Inferior parietal cortex (tissue), 1 donor: ENCODE measurements around the gene ZBTB49.
"Not testable (repeated sequence)": the region's sequence is repeated elsewhere in the genome, so short reads cannot be mapped to it uniquely, and the experiment has no call there.

Source experiments
- DNase-seq: peaks from one replicate; pipeline ENCODE4 v3.0.0-alpha.2; 2016; ENCODE audit errors: extremely low spot score

Gene ZBTB49

DNA sequence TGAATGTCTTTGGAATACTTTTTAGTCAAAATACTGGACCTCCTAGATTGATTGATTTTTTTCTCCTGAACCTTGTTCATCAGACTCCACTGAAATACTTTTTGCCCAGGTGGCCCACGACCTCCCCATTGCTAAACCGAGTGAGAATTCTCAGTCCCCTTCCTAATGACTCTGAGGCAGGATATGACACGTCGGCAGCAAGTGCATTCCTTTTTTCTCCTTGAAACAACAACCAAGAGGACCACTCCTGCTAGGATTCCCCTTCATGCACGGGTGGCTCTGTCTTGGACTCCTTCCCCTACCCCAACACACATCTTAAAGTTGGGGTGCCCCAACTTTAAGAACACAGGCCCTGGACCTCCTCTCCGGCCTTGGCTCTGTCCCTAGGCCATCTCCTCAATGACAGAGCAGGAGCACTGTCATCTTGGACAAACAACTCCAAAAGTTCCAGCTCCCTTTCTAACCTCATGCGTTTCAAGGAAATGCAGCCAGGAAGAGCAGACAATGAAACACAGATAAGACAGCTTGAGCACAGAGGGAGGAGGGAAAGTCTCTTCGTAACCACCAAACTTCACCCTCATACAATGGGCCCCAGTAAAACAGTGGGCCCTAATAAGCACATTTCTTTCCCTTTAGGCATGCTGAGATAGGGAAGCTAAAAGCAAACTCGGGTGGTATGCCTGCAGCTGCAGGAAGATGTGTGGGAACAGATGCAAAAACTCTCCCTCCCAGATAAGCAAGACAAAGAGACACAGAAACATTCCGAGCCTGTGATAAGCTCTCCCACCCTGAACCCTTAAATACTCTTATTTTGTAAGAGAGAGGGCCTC, 33.9 kb downstream of the ZBTB49 start:
- DNase-seq: no peak

DNA sequence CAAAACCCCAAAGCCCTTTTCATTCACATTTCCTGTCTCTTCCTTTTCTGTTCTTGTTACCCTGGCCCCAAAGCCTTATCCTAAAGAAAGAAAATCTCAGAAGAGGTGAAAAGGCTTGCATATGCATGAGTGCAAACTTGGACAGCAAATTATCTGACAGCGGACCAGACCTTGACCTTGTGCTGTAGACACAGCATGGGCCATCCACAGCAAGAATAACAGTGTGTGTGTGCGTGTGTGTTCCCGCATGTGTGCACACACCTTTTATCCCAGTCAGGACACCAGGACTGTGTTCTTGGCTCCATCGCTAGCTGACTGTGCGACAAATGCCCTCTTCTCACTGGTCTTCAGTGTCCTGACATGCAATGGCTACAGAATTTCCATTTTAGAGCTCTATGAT, 35.3 kb downstream of the ZBTB49 start:
- DNase-seq: no peak

DNA sequence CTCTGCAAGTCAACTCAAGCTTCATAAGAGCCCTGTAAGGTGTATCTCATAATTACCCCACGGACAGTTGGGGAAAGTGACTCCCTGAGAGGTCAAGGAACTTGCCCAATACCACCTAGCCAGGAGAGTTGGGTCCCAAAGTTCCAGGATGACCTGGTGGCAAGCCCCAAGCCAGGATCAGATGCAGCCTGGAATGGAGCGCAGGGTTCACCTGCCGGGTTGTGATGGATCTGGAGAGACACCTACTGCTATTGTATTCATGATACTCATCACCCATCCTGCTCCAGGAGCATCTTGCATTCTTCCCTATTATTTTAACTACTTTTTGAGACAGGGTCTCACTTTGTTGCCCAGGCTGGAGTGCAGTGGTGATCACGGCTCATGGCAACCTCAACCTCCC, 36.1 kb downstream of the ZBTB49 start:
- no peak for DNase-seq

DNA sequence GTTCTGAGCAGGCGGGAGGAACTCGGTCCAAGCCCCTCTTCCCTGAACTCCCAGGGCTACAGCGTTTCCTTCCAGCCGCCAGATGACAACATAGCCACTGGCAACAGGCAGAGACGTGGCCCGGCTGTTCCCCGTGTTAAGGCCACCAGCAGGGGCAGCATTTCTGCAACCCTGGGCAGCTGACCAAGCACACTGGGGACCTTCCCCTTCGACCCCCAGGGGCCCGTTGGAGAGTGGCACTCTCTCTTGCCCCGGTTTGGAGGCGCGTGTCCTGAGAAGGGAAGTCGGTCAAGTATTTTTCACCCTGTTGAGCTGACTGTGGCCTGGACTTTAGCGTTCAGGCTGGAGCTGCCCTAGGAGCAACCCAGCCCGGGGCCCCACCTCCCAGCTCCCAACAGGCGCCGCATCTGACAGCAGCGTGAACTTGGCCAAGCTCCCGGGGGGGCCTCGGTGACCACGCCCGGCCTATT, 37.6 kb downstream of the ZBTB49 start:
- DNase-seq: no peak

DNA sequence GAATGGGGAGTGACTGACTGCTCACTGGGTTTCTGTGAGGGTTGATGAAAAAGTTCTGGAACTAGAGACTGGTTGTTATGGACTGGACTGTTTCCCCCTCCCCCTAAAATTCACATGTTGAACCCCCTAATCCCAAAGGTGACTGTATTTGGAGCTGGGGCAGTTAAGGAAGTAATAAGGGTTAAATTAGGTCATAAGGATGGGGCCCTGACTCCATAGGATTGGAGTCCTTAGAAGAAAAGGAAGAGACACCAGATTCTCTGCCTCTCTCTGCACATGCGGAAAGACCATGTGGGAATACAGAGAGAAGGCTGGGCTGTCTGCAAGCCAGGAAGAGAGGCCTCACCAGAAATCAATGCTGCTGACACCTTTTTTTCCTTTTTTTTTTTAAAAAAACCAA, 38.2 kb downstream of the ZBTB49 start:
- DNase-seq: no peak

DNA sequence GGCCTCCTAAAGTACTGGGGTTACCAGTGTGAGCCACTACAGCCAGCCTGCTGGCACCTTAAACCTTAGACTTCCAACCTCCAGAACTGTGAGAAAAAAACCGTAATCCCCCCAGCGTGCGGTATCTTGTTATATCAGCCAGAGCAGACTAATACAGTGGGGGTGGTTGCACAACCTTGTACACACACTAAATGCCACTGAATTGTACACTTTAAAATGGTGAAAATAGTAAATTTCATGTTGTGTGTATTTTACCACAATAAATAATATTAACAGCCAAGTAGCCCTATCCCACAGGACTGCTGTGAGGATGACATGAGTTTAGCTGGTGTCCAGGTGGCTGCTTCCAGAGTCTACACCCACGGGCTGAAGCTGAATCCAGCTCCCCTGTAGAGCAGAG, 38.8 kb downstream of the ZBTB49 start:
- no peak for DNase-seq

DNA sequence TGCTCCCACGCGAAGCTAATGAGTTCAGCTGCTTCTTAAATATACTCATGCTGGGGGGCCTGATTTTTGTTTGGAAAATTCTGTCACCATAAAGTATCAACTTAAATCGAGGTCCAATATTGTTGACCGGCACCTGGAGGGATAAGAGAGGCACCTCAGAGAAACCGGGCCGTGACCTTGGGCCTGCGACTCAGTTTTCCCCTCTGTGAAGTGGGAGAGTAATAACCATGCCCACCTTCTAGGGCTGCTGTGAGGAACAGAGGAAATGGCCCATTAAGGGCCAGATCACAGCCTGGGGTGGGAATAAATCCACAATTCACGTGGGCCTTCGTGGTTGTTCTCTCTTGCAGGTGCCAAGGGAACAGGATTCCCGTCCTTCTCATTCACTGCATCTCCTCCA, 39.4 kb downstream of the ZBTB49 start:
- no peak for DNase-seq

DNA sequence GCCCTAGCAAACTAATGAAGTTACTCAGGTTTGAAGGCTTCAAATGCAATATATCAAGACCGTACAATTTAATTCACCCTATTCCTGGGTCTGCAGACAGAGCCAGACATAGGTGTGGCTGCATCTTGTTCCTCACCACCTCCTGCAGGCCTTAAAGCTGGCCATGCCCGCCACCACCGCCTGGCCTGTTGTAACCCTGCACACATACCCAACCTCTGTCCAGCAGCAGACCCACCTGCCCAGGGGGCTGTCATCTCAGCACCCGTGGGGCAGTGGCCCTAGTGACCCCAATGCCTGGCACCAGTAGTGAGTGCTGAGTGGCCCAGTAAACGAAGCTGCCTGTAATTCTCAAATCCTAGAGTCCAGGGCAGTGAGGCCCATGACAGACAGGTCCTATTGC, 40.7 kb downstream of the ZBTB49 start:
- no peak for DNase-seq

DNA sequence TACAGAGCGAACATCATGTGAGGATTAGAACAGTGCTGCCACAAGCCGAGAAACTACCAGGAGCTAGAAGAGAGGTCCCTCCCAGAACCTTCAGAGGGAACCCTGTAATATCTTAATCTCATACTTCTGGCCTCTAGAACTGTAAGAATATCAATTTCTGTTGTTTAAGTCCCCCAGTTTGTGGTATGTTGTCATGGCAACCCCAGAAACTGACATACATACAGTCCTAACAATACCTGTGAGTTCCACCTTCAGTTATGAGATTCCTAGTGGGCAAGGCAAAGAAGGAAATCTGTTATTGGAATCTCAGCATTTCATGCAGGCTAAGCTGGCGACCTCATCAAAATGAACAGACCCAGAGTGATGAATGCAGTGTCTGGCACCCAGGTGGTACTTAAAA, 42.5 kb downstream of the ZBTB49 start:
- no peak for DNase-seq

DNA sequence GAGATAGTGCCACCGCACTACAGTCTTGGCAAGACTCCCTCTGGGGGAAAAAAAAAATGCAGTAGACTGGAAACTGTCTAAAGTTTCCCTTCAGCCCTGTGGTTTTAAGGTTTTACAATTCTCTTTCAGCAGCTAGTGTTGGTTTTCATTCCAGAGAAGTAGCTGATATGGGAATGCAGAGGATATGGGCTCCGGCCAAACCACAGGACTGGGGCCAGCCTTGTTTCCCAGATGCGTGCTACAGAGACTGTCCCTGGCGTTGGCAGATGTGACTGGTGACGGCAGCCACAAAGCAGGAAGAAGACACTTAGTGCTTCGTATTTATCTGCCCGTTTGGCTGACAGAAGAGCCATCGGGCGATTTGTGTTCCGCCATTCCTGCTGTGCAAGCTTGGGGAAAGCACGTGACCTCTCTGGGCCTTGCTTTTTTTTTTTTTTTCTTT, 43.2 kb downstream of the ZBTB49 start:
- DNase-seq: no peak

DNA sequence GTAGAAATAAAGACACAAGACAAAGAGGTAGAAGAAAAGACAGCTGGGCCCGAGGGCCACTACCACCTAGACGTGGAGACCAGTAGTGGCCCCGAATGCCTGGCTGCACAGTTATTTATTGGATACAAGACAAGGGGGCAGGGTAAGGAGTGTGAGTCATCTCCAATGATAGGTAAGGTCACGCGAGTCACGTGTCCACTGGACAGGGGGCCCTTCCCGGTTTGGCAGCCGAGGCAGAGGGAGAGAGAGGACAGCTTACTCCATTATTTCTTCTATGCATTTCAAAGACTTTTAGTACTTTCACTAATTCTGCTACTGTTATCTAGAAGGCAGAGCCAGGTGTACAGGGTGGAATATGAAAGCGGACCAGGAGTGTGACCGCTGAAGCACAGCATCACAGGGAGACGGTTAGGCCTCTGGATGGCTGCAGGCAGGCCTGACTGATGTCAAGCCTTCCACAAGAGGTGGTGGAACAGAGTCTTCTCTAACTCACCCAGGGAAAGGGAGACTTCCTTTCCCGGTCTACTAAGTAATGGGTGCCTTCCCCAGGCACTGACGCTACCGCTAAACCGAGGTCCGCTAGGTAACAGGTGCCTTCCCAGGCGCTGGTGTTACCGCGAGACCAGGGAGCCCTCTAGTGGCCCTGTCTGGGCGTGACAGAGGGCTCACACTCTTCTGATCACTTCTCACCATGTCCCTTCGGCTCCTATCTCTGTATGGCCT, 44.9 kb downstream of the ZBTB49 start:
- DNase-seq: peak; percentile 66

DNA sequence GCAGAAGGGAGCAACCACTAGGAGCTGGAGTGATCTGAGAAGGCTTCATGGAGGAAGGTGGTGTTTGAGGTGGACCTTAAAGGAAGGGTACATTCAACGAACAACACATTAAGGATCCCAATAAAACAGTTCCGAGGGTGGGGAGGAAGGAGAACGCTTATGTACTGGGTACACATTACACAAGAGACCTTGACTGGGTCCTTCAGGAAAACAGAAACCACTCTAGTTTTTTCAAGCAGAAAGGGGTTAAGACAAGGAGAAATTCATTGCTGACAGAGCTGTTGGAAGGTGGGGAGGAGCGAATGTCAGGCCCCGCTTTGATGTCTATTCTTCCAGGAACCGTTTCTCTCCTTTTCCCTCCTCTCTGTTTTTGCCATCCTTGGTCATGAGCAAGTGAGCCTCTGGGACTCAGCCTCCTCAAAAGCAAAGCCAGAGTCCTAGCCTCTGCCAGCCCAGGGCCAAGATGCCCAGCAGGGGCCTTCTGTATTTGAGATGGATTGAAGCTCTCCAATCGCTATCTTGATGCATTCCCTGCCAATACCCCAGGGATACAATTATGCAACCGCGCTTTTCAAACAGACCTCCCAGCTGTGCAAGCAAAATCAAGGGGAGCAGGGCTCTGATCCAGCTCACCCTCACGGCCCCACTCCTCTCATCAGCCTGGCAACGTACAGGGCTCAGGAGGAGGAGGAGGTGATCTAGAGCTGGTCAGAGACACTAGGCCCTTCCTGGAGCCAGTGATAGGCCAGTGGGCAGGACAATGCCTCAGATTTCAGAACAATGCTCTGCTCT, 48.4 kb downstream of the ZBTB49 start:
- DNase-seq: no peak

DNA sequence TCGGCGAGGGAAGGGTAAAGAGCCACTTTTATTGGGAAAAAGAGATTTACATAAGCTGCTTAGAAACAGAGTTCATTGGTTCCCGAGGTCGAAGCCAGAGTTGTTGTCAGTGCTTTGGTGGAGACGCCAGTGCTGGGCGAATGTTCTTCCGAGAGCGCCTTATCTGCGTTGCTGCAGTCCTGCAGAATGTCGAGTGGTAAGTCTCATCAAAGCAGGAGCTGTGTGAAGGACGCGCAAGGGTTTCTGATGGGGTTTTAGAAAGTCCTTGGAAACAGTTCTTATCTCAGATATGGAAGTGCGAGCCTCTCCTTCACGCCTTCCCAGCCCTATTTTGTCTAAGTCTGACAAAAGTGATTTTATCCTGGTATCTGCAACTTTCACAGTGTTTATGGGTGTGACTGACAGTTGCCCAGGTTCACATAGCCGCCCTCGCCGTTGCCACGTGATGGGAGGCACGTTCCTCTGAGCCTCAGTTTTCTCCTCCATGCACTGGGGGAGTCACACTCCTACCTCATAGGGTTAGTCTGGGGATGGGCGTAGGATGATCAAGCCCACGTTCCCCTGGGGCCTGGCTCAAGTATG, 49.5 kb downstream of the ZBTB49 start:
- no peak for DNase-seq

DNA sequence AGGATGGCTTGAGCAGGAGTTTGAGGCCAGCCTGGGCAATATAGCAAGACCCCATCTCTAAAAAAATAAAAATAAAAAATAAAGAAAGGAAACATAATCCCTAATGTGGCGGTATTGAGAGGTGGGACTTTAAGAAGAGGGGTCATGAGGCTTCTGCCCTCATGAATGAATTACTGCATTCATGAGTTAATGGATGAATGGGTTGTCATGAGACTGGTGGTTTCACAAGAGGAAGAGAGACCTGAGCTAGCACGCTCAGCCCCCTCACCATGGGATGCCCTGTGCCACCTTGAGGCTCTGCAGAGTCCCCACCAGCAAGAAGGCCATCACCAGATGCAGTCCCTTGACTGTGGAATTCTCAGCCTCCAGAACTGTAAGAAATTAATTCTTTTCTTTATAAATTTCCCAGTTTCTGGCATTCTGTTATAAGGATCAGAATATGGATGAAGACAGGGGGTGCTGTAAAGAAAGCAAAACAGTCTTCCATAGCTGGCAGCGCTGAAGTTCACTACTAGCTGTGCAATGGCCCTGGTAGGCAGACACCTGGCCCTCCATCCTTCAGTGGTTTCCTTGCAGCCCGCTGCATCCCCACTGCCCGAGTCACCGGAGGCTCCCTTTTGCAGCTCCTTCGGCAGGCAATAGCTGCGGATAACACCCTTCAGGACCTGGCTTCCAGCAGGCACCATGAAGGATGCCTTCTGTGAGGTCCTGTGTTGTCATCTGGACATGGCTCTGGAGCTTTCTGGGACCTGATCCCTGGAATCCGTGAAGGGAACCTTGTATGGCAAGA, 52.0 kb downstream of the ZBTB49 start:
- no peak for DNase-seq

DNA sequence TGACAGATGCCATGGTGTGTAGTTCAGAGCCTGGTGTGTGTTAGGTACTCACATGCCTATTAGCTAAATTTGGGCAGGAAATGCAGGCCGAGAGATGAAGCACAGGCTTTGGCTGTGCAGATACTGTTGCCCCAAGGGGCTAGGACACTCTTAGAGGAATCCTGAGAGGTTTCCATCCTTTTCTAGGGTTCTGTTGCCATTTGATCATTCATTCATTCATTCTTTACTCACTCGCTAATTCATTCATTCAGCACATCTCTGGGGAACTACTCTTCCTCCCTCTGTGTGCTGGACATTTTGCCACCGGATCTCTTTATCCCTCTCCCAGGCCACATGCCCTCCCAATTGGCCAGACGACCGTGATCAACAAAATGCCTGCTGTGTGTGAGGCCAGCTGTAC, 53.0 kb downstream of the ZBTB49 start:
- no peak for DNase-seq

DNA sequence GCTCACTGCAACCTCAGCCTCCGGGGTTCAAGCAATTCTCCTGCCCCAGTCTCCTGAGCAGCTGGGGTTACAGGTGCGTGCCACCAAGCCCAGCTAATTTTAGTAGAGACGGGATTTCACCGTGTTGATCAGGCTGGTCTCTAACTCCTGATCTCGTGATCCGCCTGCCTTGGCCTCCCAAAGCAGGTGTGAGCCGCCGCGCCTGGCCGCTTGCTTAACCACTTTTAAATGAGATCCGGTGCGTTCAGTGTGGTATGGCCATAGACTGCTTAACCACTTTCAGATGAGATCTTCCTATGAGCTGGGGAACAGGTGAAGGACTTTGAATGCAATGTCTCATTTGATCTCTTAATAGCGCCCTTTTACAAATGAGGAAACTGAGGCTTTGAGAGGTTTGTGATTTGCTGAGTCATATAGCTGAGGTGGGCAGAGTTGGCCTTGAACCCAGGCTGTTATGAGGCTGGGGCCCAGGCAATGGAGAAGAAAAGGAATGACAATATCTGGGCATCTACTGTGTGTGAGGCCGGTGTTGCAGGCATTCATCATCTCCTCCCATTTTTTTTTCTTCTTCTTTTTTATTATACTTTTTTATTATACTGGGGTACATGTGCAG, 55.0 kb downstream of the ZBTB49 start:
- no peak for DNase-seq

DNA sequence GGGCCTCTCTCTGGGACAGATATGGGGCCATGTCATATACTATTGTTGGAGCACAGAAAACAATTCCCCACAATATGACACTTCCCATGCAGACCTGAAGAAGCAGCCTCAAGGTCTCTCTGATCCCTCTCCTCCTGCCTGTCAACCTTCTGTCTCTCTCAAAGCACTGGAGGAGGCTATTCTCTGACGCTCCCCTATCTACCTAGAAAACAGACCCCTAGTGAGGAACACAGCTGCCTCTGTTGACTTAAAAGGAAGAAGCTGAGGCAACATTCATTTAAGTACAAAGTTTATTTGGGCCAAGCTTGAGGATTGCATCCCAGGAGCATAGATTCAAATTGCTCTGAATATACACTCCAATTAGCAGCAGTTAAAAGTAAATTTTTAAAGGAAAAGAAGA, 57.5 kb downstream of the ZBTB49 start:
- DNase-seq: no peak

DNA sequence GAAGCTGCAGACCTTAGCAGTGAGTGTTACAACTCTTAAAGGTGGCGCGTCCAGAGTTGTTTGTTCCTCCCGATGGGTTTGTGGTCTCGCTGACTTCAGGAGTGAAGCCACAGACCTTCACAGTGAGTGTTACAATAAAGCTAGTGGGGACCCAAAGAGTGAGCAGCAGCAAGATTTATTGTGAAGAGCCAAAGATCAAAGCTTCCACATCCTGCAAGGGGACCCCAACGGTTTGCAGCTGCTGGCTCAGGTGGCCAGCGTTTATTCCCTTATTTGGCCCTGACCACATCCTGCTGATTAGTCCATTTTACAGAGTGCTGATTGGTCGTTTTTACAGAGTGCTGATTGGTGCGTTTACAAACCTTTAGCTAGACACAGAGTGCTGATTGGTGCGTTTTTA, 58.5 kb downstream of the ZBTB49 start:
- not testable (repeated sequence) for DNase-seq

DNA sequence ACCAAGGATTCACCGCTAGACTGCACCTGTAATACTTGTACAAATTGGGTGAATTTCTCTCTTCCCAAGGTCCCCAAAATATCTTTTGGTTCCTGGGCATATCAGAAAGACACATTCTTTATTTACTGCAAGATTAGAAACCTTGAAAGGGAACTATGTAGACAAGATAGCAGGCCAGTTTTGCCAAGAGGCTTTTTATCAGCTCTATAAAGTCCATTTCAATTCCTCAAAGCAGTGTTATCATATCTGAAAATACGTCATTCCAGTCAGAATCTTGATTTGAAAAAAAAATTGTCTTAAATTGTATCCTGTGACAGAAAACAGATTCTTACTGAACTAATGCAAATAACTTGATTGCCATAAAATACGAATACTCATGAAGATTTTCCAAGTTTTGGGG, 59.8 kb downstream of the ZBTB49 start:
- no peak for DNase-seq

DNA sequence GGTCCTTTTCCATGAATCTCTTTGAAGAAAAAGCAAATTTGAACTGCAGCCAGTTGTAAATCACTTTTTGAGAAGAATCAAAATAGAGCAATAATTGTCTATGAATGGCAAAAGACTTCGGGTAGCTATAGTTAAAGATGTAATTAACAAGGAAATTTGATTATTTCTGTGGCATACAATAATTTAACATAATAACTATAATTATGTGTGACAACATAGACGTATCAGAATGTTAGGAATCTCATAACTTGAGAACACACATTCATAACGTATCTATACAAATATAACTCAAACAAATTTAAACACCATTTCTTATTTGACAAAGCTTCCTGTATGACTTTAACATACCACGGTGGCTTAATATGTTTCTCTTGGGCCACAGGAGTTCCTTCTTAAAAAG, 60.9 kb downstream of the ZBTB49 start:
- DNase-seq: no peak

DNA sequence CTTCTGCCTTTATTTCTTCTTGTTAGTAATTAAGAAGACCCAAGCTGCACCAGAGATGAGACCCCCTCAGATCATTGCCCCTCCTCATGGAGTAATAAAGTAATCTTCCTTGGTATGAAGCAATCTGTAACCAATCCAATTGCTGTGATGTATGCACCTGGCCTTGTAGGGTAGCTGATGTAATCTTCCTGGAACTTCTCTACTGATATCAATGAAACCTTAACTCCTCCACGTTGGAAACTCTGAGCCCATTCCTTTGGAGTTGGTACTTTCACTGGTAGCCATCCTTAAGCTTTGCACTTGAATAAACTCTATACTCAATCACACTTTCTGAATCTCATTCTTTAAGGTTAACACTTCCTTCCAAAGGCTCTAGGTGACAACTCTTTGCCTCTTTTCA, 65.3 kb downstream of the ZBTB49 start:
- DNase-seq: no peak
